SK-N-SH (cell line): Measurements from ENCODE around the gene TCF12. TPM values are rescaled to one million over a fixed set of nuclear protein-coding genes. Genes with fewer than 3 reads are reported as not detected.

Experiments used
- CTCF ChIA-PET: fragments of 300-600, 350-600 bp; formaldehyde crosslinking; extraction: SDS; loops from one replicate; lab custom pipeline; 2021; lab: Yijun Ruan, JAX
- POLR2A ChIA-PET: fragments of 350-600 bp; sonication (Branson Sonifier 250); formaldehyde crosslinking; extraction: SDS; loops from one replicate; lab custom pipeline; 2020; ENCODE audit warnings: antibody characterized with exemption, inconsistent platforms; lab: Yijun Ruan, JAX
- DNase-seq: peaks from one replicate; pipeline ENCODE4 v3.0.0; 2012
- H2AFZ ChIP-seq: fragments of 200-600 bp; sonication (generic); 2 replicates; pipeline ENCODE4 v1.8.1; 2016; ENCODE audit warnings: antibody characterized with exemption, mild to moderate bottlenecking, low read depth
- H3F3A ChIP-seq: fragments of 200-600 bp; sonication (generic); replicated peaks from 2 replicates; pipeline ENCODE3; 2016; ENCODE audit warnings: antibody characterized with exemption, mild to moderate bottlenecking; ENCODE audit not compliant: insufficient read depth
- H3K27ac ChIP-seq, 2 experiments: fragments of 200-500 bp in 1 of 2; fragments of 200-600 bp in 1 of 2; sonication (Bioruptor generic) in 1 of 2; sonication (generic), shearing (Covaris generic) in 1 of 2; 2 replicates each; pipeline versions ENCODE4 v1.5.1 to v1.6.1; 2014 to 2016; ENCODE audit warnings: low read depth in 2 of 2, inconsistent platforms in 1 of 2, low read length in 1 of 2, mild to moderate bottlenecking in 1 of 2, mixed read lengths in 1 of 2
- H3K27me3 ChIP-seq: fragments of 200-600 bp; sonication (generic), shearing (Covaris generic); 2 replicates; pipeline ENCODE4 v1.6.1; 2016; ENCODE audit warnings: mixed run types; ENCODE audit not compliant: insufficient read depth
- H3K36me3 ChIP-seq, 2 experiments: fragments of 200-500 bp in 1 of 2; fragments of 200-600 bp in 1 of 2; sonication (Bioruptor generic) in 1 of 2; sonication (generic) in 1 of 2; replicated peaks in 1 of 2; 2 replicates each; pipeline versions ENCODE3 to v1.5.1; 2014 to 2016; ENCODE audit warnings: low read length in 1 of 2, mild to moderate bottlenecking in 1 of 2; ENCODE audit not compliant: insufficient read depth in 2 of 2, control insufficient read depth in 1 of 2
- H3K4me1 ChIP-seq, 2 experiments: fragments of 200-500 bp in 1 of 2; fragments of 200-600 bp in 1 of 2; sonication (Bioruptor generic) in 1 of 2; sonication (generic), shearing (Covaris generic) in 1 of 2; 2 replicates each; pipeline versions ENCODE4 v1.5.1 to v1.6.1; 2014 to 2016; ENCODE audit warnings: low read depth in 1 of 2, low read length in 1 of 2, mixed run types in 1 of 2; ENCODE audit not compliant: insufficient read depth in 2 of 2, control insufficient read depth in 1 of 2
- H3K4me2 ChIP-seq: fragments of 200-600 bp; sonication (generic), shearing (Covaris generic); 2 replicates; pipeline ENCODE4 v1.6.1; 2017; ENCODE audit warnings: mixed run types
- H3K4me3 ChIP-seq, 2 experiments: fragments of 200-500 bp in 1 of 2; fragments of 200-600 bp in 1 of 2; sonication (Bioruptor generic) in 1 of 2; sonication (generic), shearing (Covaris generic) in 1 of 2; 2 replicates each; pipeline versions ENCODE4 v1.5.1 to v1.8.1; 2014 to 2016; ENCODE audit warnings: low read depth in 2 of 2, inconsistent platforms in 1 of 2, low read length in 1 of 2, mild to moderate bottlenecking in 1 of 2, mixed read lengths in 1 of 2, moderate library complexity in 1 of 2
- H3K79me2 ChIP-seq: fragments of 200-600 bp; sonication (generic); 2 replicates; pipeline ENCODE4 v1.8.1; 2017; ENCODE audit warnings: mild to moderate bottlenecking; ENCODE audit not compliant: insufficient read depth
- H3K9ac ChIP-seq: fragments of 200-600 bp; sonication (generic); 2 replicates; pipeline ENCODE4 v1.6.1; 2017; ENCODE audit warnings: mixed run types
- H3K9me2 ChIP-seq: fragments of 200-600 bp; sonication (generic); 2 replicates; pipeline ENCODE4 v1.6.1; 2017; ENCODE audit warnings: mixed run types
- H3K9me3 ChIP-seq: fragments of 200-600 bp; sonication (generic); 2 replicates; pipeline ENCODE4 v1.6.1; 2017; ENCODE audit warnings: mixed run types, mild to moderate bottlenecking, moderate library complexity
- H4K20me1 ChIP-seq: fragments of 200-600 bp; sonication (generic); 2 replicates; pipeline ENCODE4 v1.6.1; 2017; ENCODE audit warnings: mild to moderate bottlenecking, mixed run types; ENCODE audit not compliant: insufficient read depth
- EP300 ChIP-seq, 2 experiments: IDR thresholded peaks; 2 replicates each; pipeline versions ENCODE4 v1.4.0 to v1.6.1; 2012; ENCODE audit warnings: borderline replicate concordance in 1 of 2, low read depth in 1 of 2, low read length in 1 of 2
- MEF2A ChIP-seq: IDR thresholded peaks from 2 replicates; pipeline ENCODE4 v1.4.0; 2012; ENCODE audit warnings: low read depth, borderline replicate concordance
- MXI1 ChIP-seq: IDR thresholded peaks from 2 replicates; pipeline ENCODE4 v1.6.1; 2012; ENCODE audit warnings: mild to moderate bottlenecking, low read depth, low read length, improper control_type of control experiment
- NRF1 ChIP-seq: IDR thresholded peaks from 2 replicates; pipeline ENCODE4 v1.6.1; 2012; ENCODE audit warnings: low read depth, mild to moderate bottlenecking, low read length
- PBX3 ChIP-seq: IDR thresholded peaks from 2 replicates; pipeline ENCODE4; 2012
- POLR2AphosphoS5 ChIP-seq: IDR thresholded peaks from 2 replicates; pipeline ENCODE4 v1.6.1; 2012; ENCODE audit warnings: low read depth, low read length
- RAD21 ChIP-seq: IDR thresholded peaks from 2 replicates; pipeline ENCODE4 v1.6.1; 2012; ENCODE audit warnings: mild to moderate bottlenecking, low read length
- REST ChIP-seq: IDR thresholded peaks from 2 replicates; pipeline ENCODE4 v1.6.1; 2012; ENCODE audit warnings: mild to moderate bottlenecking, low read depth, low read length, moderate library complexity
- SIN3A ChIP-seq: IDR thresholded peaks from 2 replicates; pipeline ENCODE4 v1.6.1; 2012; ENCODE audit warnings: low read depth, mild to moderate bottlenecking, low read length, moderate library complexity, borderline replicate concordance
- SMC3 ChIP-seq: IDR thresholded peaks from 2 replicates; pipeline ENCODE4 v1.6.1; 2012; ENCODE audit warnings: low read depth, low read length, improper control_type of control experiment
- TAF1 ChIP-seq: IDR thresholded peaks from 2 replicates; pipeline ENCODE4 v1.6.1; 2012; ENCODE audit warnings: low read depth, mild to moderate bottlenecking, low read length, moderate library complexity, borderline replicate concordance
- TCF12 ChIP-seq: IDR thresholded peaks from 2 replicates; pipeline ENCODE4 v1.4.0; 2012
- USF1 ChIP-seq: IDR thresholded peaks from 2 replicates; pipeline ENCODE4 v1.4.0; 2012; ENCODE audit warnings: low read depth, borderline replicate concordance
- WGBS: methylation state at CpG from one replicate; pipeline ENCODE4 v1.1.6; 2017; ENCODE audit warnings: low lambda C conversion rate; 5-methylcytosine and 5-hydroxymethylcytosine counted together
- polyA plus RNA-seq, 3 experiments: library from polyadenylated mRNA; depleted of rRNA; stranded (reverse); fragments of >200 nt; gene quantifications; 2 replicates each; pipeline ENCODE4 v1.2.3, GENCODE V29; 2012

TCF12 gene
- polyA plus RNA-seq, 1 of the 3 experiments (the other 2 are of a cell fraction): 49.6 TPM

- 49% methylated on average over 4 of the region's 4 CpGs for WGBS
- CTCF ChIA-PET: interaction anchor here (0.9 to 1.3 kb wide), 2 partner anchors 9 to 12 kb away, joined by 3 read pairs; no protein-coding TSS in a partner anchor
These were observed 35.4 kb upstream of the TCF12 start for GRCh38 chr15:56883088-56883487.

More at GRCh38 chr15:56883088-56883487, 35.4 kb upstream of the TCF12 start:
- no peaks in the 10 kb centered on the region for H3K79me2 ChIP-seq
- H3K36me3 ChIP-seq: no peaks in the 10 kb centered on the region
- no peaks in the 10 kb centered on the region for H4K20me1 ChIP-seq
- H3K4me3 ChIP-seq: no peak overlapping the region
- TF ChIP-seq MXI1: no peak
- no peak for TF ChIP-seq RAD21
- no peak for TF ChIP-seq TAF1
- TF ChIP-seq TCF12: no peak
- TF ChIP-seq NRF1: no peak
- no peak for TF ChIP-seq PBX3
- no peak for TF ChIP-seq SMC3
- no peak for TF ChIP-seq MEF2A
- TF ChIP-seq USF1: no peak
- no peak for TF ChIP-seq SIN3A
- TF ChIP-seq EP300 (IDR thresholded peaks at IDR 0.05; ENCODE audit: borderline replicate concordance in 1 of 2, low read depth in 1 of 2, low read length in 1 of 2): no peak
- TF ChIP-seq POLR2AphosphoS5: no peak
- TF ChIP-seq REST: no peak
- no peak overlapping the region for H3K9ac ChIP-seq
- DNase-seq: no peak
- no peaks in the 10 kb centered on the region for H3K27me3 ChIP-seq
- H3K9me3 ChIP-seq: no peaks in the 10 kb centered on the region
- peaks cover 11 to 12% of the 10 kb centered on the region in 2 experiments; a peak in 3 of 4 replicates for H3K4me1 ChIP-seq
- no peaks in the 10 kb centered on the region; the same call in 1 of the 2 replicates for H3K9me2 ChIP-seq
- no peak overlapping the region for H3K27ac ChIP-seq
- H3K4me2 ChIP-seq: no peak overlapping the region
- peaks cover 16% of the 10 kb centered on the region for H3F3A ChIP-seq
- POLR2A ChIA-PET: no interaction called here
- H2AFZ ChIP-seq: no peak overlapping the region
